CD4-positive, alpha-beta T cell treated with Interleukin-15 for 1 hour (primary cell): ENCODE data around the gene RPE65.
"Not testable (repeated sequence)": the region's sequence is repeated elsewhere in the genome, so short reads cannot be mapped to it uniquely, and the experiment has no call there.

Experiments
- DNase-seq: peaks from one replicate; pipeline ENCODE4 v3.0.0-alpha.2; 2020

RPE65 gene

GRCh38 chr1:68449901-68450300, at the start of gene RPE65:
Gene RPE65 (minus strand): TSS chr1:68449954. CDS start chr1:68449905, 49 bp downstream.
- no peak for DNase-seq

GRCh38 chr1:68497358-68497698, 47.6 kb upstream of the RPE65 start:
- DNase-seq: no peak

GRCh38 chr1:68496680-68497357, 47.1 kb upstream of the RPE65 start, which contains the start of gene DEPDC1:
Gene DEPDC1 (minus strand): TSS chr1:68497082. CDS start chr1:68496999, 83 bp downstream.
- DNase-seq: peak; percentile 79

- no peak for DNase-seq
These were observed 46.4 kb upstream of the RPE65 start for GRCh38 chr1:68495968-68496679.

GRCh38 chr1:68495532-68495931, 45.8 kb upstream of the RPE65 start:
- DNase-seq: no peak

GRCh38 chr1:68493193-68493592, 43.4 kb upstream of the RPE65 start:
- no peak for DNase-seq

GRCh38 chr1:68492255-68492654, 42.5 kb upstream of the RPE65 start:
- not testable (repeated sequence) for DNase-seq

- no peak for DNase-seq
These were observed 40.4 kb upstream of the RPE65 start for GRCh38 chr1:68490046-68490651.

- DNase-seq: no peak
These were observed 35.8 kb upstream of the RPE65 start for GRCh38 chr1:68485431-68486022.

- no peak for DNase-seq
These were observed 34.9 kb upstream of the RPE65 start for GRCh38 chr1:68484618-68485017.

- no peak for DNase-seq
These were observed 31.3 kb upstream of the RPE65 start for GRCh38 chr1:68481041-68481440.

GRCh38 chr1:68479501-68479900, 29.7 kb upstream of the RPE65 start:
- no peak for DNase-seq

GRCh38 chr1:68478662-68479061, 28.9 kb upstream of the RPE65 start:
- DNase-seq: no peak

- not testable (repeated sequence) for DNase-seq
These were observed 26.9 kb upstream of the RPE65 start for GRCh38 chr1:68476626-68477025.

- DNase-seq: no peak
These were observed 23.3 kb upstream of the RPE65 start for GRCh38 chr1:68473060-68473459.

GRCh38 chr1:68470388-68470970, 20.7 kb upstream of the RPE65 start:
- no peak for DNase-seq

- no peak for DNase-seq
These were observed 15.1 kb upstream of the RPE65 start for GRCh38 chr1:68464891-68465290.

GRCh38 chr1:68460935-68461334, 11.2 kb upstream of the RPE65 start:
- DNase-seq: no peak

GRCh38 chr1:68459796-68460195, 10.0 kb upstream of the RPE65 start:
- no peak for DNase-seq

GRCh38 chr1:68459091-68459490, 9.3 kb upstream of the RPE65 start:
- DNase-seq: no peak

GRCh38 chr1:68456202-68456601, 6.4 kb upstream of the RPE65 start:
- no peak for DNase-seq

- DNase-seq: no peak
These were observed 4.8 kb upstream of the RPE65 start for GRCh38 chr1:68454534-68454933.

GRCh38 chr1:68453060-68453670, 3.4 kb upstream of the RPE65 start:
- DNase-seq: no peak
